ENCODE measurements around the gene ATG9B. TPM values are rescaled to one million over a fixed set of nuclear protein-coding genes. Genes with fewer than 3 reads are reported as not detected.

Gene ATG9B
- total RNA-seq, 4 donors from 2014 or later = 0.42 TPM; not detected in 3

DNA sequence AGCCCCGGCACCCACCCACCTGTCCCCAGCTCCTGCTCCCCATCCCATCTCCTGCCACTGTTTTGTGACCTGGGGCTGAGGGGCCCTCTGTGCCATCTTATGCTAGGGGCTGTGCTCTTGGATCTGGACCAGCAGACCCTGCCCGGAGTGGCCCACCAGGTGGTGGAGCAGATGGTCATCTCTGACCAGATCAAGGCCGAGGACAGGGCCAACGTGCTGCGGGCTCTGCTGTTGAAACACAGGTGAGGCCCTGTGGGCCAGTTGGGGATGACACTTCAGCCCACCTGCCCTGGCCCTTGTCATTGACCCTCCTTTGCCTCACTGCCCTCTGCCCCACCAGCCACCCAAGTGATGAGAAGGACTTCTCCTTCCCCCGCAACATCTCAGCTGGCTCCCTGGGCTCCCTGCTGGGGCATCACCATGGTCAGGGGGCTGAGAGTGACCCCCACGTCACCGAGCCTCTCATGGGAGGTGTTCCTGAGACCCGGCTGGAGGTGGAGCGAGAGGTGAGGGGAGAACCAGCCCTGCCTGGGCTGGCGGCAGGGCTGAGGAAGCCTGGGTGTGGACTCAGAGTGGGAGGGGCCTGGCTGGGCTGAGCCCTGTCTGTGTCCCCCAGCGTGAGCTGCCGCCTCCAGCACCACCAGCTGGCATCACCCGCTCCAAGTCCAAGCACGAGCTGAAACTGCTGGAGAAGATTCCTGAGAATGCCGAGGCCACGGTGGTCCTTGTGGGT is 45.7 kb upstream of the ATG9B start:
- Histone ChIP-seq H3K27me3 (no peaks in the 10 kb centered on the region), H3K36me3 (peaks cover 90 to 100% (median 100%) of the 10 kb centered on the region in 4 donors), H3K9me3 (no peaks in the 10 kb centered on the region), H3K27ac (replicated peaks in 1 of 4) (peak overlapping the region in 1 of 4 donors; percentile 34), H3K4me3 (no peak overlapping the region), H3K4me1 (peaks cover 0 to 2% (median 0%) of the 10 kb centered on the region in 4 donors)
- WGBS = 87% methylated on average over 8 of the region's 17 CpGs
- intact Hi-C loops (cut with DNase I) = no loop called here
- TF ChIP-seq, protein P1, sequence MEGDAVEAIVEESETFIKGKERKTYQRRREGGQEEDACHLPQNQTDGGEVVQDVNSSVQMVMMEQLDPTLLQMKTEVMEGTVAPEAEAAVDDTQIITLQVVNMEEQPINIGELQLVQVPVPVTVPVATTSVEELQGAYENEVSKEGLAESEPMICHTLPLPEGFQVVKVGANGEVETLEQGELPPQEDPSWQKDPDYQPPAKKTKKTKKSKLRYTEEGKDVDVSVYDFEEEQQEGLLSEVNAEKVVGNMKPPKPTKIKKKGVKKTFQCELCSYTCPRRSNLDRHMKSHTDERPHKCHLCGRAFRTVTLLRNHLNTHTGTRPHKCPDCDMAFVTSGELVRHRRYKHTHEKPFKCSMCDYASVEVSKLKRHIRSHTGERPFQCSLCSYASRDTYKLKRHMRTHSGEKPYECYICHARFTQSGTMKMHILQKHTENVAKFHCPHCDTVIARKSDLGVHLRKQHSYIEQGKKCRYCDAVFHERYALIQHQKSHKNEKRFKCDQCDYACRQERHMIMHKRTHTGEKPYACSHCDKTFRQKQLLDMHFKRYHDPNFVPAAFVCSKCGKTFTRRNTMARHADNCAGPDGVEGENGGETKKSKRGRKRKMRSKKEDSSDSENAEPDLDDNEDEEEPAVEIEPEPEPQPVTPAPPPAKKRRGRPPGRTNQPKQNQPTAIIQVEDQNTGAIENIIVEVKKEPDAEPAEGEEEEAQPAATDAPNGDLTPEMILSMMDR (IDR thresholded peaks at IDR 0.05) = no peak
- TF ChIP-seq EP300 (IDR thresholded peaks at IDR 0.05) (no peak), POLR2A (IDR thresholded peaks at IDR 0.05; ENCODE audit: low read depth) (no peak), POLR2AphosphoS5 (IDR thresholded peaks at IDR 0.05) (no peak)
- no peak for DNase-seq (ENCODE audit: extremely low spot score)

DNA sequence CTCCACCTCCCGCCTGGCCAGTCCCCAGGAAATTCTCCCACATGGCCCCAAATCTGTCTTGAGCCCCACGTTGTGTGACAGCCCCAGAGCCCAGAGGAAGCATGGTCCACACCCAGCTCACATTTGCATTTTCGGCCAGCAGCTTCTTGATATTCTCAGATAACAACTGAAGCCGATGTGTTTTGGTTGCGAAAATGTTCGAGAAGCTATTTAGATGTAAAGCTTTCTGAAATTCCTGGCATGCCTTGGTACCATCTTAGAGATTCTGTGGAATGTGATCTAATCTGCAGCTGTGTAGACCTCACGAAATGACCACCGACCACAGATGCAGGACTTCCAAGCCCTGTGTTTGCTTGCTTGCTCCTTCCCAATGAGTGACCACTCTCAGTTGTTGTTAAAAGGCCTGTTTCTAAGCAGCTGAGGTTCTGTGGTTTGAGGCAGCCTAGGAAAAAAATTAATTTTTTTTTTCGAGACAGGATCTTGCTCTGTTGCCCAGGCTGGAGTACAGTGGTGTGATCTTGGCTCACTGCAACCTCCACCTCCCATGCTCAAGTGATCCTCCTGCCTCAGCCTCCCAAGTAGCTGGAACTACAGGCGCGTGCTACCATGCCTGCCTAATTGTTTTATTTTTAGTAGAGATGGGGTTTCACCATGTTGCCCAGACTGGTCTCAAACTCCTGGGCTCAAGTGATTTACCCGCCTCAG is 43.9 kb upstream of the ATG9B start:
- Histone ChIP-seq H3K4me3 (no peak overlapping the region), H3K4me1 (peaks cover 9 to 12% (median 10%) of the 10 kb centered on the region in 4 donors), H3K27me3 (no peaks in the 10 kb centered on the region), H3K36me3 (peaks cover 80 to 97% (median 95%) of the 10 kb centered on the region in 4 donors), H3K9me3 (no peaks in the 10 kb centered on the region), H3K27ac (replicated peaks in 1 of 4) (no peak overlapping the region)
- 77% methylated on average over 11 of the region's 12 CpGs for WGBS
- intact Hi-C loops (cut with DNase I) = no loop called here
- TF ChIP-seq POLR2AphosphoS5 (IDR thresholded peaks at IDR 0.05) = no peak
- TF ChIP-seq EP300 (IDR thresholded peaks at IDR 0.05) = no peak
- no peak for TF ChIP-seq POLR2A (IDR thresholded peaks at IDR 0.05; ENCODE audit: low read depth)
- TF ChIP-seq, protein P1 (IDR thresholded peaks at IDR 0.05) = no peak
- no peak for DNase-seq (ENCODE audit: extremely low spot score)

DNA sequence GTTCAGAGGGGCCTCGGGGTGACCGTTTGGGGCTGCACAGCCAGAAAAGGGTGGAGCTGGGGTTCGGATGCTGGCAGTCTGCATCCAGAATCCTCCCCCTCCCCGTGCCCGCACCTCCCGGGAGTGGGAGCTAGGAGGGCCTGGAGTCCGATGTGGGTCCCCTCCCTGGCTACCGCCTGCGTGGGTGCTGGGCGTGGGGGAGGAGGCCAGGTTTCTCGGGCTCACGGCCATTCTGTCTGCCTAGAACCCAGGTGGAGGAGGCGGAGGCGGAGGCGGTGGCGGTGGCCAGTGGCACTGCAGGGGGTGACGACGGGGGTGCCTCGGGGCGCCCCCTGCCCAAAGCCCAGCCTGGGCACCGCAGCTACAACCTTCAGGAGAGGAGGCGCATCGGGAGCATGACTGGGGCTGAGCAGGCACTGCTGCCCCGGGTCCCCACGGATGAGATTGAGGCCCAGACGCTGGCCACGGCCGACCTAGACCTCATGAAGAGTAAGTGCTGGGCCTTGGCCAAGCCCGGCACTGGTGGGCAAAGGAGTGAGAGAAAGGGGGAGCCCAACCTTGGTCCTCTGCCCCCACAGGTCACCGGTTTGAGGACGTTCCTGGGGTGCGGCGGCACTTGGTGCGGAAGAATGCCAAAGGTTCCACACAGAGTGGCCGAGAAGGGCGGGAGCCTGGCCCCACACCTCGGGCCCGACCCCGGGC is 42.1 kb upstream of the ATG9B start:
- no peaks in the 10 kb centered on the region for H3K27me3 ChIP-seq
- H3K27ac ChIP-seq (replicated peaks in 1 of 4) = no peak overlapping the region
- intact Hi-C loops (cut with DNase I) = no loop called here
- H3K4me3 ChIP-seq = no peak overlapping the region
- no peak for DNase-seq (ENCODE audit: extremely low spot score)
- peaks cover 62 to 79% (median 77%) of the 10 kb centered on the region in 4 donors for H3K36me3 ChIP-seq
- TF ChIP-seq EP300 (IDR thresholded peaks at IDR 0.05) (no peak), POLR2A (IDR thresholded peaks at IDR 0.05; ENCODE audit: low read depth) (no peak), POLR2AphosphoS5 (IDR thresholded peaks at IDR 0.05) (no peak)
- TF ChIP-seq, protein P1 (IDR thresholded peaks at IDR 0.05) = no peak
- no peaks in the 10 kb centered on the region for H3K9me3 ChIP-seq
- peaks cover 25 to 30% (median 28%) of the 10 kb centered on the region in 4 donors for H3K4me1 ChIP-seq
- 96% methylated on average over 22 of the region's 39 CpGs for WGBS

DNA sequence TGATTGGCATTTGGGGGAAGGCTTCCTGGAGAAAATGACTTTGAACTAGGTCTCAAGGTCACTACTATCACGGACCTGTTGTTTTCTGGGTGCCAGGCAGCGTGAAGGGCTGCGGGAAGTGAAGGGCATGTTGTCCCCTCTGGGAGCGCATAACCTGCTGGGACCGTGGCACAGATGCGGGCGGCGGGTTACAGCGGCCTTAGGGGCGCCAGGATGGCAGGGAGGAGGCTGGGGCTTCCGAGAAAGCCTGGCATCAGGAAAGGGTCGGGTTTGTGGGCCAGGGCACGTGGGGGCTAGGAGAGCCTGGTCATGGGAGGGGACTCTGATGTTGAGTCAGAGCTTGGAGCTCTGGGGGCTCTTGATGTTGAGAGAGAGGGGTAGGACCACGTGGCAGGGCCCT is 41.2 kb upstream of the ATG9B start:
- H3K4me1 ChIP-seq = peaks cover 34 to 39% (median 37%) of the 10 kb centered on the region in 4 donors
- DNase-seq (ENCODE audit: extremely low spot score) = no peak
- H3K27me3 ChIP-seq = no peaks in the 10 kb centered on the region
- intact Hi-C loops (cut with DNase I) = no loop called here
- TF ChIP-seq EP300 (IDR thresholded peaks at IDR 0.05) (no peak), POLR2A (IDR thresholded peaks at IDR 0.05; ENCODE audit: low read depth) (no peak), POLR2AphosphoS5 (IDR thresholded peaks at IDR 0.05) (no peak)
- TF ChIP-seq, protein P1 (IDR thresholded peaks at IDR 0.05) = no peak
- H3K27ac ChIP-seq (replicated peaks in 1 of 4) = no peak overlapping the region
- no peaks in the 10 kb centered on the region for H3K9me3 ChIP-seq
- 92% methylated on average over 14 of the region's 14 CpGs for WGBS
- peaks cover 53 to 70% (median 67%) of the 10 kb centered on the region in 4 donors for H3K36me3 ChIP-seq
- H3K4me3 ChIP-seq = no peak overlapping the region

All from esophagus muscularis mucosa (tissue), 4 donors.